Regular cardiac myocyte (primary cell): ENCODE results near the gene NUP153. TPM values are rescaled to one million over a fixed set of nuclear protein-coding genes. Genes with fewer than 3 reads are reported as not detected.

Source experiments
- total RNA-seq: library from RNA; depleted of rRNA; stranded (reverse); fragments of >200 nt; gene quantifications from 2 replicates; pipeline ENCODE4 v1.2.3, GENCODE V29; 2014

Gene NUP153
- total RNA-seq = 16.1 and 25.9 TPM in 2 replicates

GRCh38 chr6:17706580-17707370 is at the start of gene NUP153:
TSS of gene NUP153 (minus strand) at chr6:17706925. CDS start at chr6:17706387, 538 bp downstream.

GRCh38 chr6:17599877-17600526 is 106.7 kb downstream of the NUP153 start, which contains the start of gene FAM8A1:
TSS of gene FAM8A1 (plus strand) at chr6:17600302. CDS start at chr6:17600410, 108 bp downstream.

Other genes starting within 250 kb of the NUP153 start
- 16.1 and 31.6 TPM in 2 replicates for gene FAM8A1, start 106.6 kb downstream of the NUP153 start, total RNA-seq